ENCODE measurements around the gene GATA2.

- no peak for TF ChIP-seq POLR2A (IDR thresholded peaks at IDR 0.05; ENCODE audit: extremely low read depth, insufficient read length)
- TF ChIP-seq, protein P1, sequence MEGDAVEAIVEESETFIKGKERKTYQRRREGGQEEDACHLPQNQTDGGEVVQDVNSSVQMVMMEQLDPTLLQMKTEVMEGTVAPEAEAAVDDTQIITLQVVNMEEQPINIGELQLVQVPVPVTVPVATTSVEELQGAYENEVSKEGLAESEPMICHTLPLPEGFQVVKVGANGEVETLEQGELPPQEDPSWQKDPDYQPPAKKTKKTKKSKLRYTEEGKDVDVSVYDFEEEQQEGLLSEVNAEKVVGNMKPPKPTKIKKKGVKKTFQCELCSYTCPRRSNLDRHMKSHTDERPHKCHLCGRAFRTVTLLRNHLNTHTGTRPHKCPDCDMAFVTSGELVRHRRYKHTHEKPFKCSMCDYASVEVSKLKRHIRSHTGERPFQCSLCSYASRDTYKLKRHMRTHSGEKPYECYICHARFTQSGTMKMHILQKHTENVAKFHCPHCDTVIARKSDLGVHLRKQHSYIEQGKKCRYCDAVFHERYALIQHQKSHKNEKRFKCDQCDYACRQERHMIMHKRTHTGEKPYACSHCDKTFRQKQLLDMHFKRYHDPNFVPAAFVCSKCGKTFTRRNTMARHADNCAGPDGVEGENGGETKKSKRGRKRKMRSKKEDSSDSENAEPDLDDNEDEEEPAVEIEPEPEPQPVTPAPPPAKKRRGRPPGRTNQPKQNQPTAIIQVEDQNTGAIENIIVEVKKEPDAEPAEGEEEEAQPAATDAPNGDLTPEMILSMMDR (IDR thresholded peaks at IDR 0.05; ENCODE audit: low read depth, low read length), result no peak
Measured at GRCh38 chr3:128506754-128507153, 13.8 kb upstream of the GATA2 start.

Data from NB4 (cell line).